NOMO-1 treated with DMSO at 0.1 percent for 48 hours (cell line): ENCODE data around the gene TMC5.
"Not testable (repeated sequence)": the region's sequence is repeated elsewhere in the genome, so short reads cannot be mapped to it uniquely, and the experiment has no call there.

ENCODE experiments used
- DNase-seq: peaks from one replicate; lab custom pipeline; 2025; ENCODE audit not compliant: unreplicated experiment; lab: John Stamatoyannopoulos, UW

Gene TMC5, protein sequence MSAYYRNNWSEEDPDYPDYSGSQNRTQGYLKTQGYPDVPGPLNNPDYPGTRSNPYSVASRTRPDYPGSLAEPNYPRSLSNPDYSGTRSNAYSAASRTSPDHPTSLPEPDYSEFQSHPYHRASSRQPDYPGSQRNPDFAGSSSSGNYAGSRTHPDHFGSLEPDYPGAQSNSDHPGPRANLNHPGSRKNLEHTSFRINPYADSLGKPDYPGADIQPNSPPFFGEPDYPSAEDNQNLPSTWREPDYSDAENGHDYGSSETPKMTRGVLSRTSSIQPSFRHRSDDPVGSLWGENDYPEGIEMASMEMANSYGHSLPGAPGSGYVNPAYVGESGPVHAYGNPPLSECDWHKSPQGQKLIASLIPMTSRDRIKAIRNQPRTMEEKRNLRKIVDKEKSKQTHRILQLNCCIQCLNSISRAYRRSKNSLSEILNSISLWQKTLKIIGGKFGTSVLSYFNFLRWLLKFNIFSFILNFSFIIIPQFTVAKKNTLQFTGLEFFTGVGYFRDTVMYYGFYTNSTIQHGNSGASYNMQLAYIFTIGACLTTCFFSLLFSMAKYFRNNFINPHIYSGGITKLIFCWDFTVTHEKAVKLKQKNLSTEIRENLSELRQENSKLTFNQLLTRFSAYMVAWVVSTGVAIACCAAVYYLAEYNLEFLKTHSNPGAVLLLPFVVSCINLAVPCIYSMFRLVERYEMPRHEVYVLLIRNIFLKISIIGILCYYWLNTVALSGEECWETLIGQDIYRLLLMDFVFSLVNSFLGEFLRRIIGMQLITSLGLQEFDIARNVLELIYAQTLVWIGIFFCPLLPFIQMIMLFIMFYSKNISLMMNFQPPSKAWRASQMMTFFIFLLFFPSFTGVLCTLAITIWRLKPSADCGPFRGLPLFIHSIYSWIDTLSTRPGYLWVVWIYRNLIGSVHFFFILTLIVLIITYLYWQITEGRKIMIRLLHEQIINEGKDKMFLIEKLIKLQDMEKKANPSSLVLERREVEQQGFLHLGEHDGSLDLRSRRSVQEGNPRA

DNA sequence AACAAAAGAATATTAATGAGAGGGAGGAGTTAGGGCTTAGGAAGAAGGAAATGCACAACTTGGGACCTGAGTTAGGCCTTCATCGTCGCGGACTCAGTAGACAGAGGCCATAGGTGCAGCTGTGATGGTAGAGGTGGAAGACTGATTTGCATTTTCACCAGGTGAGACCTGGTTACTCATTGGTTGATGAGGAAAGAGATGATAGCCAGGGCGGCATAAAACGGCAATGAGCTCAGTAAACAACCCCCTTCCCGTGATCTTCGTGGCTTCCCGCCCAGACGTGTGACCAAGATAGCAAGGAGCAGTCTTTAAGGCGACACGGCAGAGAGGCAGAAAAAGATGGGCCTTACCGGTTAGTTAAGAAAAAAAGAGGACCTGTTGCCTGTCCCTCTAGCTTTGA lies at the start of gene TMC5:
Gene TMC5 (plus strand): TSS at position 244 of the 400 bp plus-strand sequence. CDS start 22,156 bp downstream, outside the sequence.
- DNase-seq: no peak

DNA sequence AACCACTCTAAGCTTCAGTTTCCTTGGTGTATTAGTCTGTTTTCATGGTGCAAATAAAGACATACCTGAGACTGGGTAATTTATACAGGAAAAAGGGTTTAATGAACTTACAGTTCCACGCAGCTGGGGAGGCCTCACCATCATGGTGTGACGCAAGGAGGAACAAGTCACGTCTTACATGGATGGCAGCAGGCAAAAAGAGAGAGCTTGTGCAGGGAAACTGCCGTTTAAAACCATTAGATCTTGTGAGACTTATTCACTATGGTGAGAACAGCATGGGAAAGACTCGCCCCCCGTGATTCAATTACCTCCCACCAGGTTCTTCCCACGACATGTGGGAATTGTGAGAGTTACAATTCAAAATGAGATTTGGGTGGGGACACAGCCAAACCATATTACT lies 45.1 kb upstream of the TMC5 start:
- DNase-seq: not testable (repeated sequence)

DNA sequence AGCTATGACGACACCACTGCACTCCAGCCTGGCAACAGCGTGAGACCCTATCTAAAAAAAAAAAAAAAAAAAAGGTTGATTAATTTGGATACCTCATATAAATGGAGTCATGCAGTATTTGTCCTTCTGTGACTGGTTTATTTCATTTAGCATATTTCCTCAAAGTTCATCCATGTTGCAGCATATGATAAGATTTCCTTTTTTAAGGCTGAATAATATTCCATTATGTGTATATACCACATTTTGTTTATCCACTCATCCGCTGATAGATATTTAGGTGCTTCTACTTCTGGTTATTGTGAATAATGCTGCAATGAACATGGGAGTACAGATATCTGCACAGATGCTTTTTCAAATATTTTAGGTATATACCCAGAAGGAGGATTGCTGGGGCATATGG lies 43.3 kb upstream of the TMC5 start:
- DNase-seq: no peak

DNA sequence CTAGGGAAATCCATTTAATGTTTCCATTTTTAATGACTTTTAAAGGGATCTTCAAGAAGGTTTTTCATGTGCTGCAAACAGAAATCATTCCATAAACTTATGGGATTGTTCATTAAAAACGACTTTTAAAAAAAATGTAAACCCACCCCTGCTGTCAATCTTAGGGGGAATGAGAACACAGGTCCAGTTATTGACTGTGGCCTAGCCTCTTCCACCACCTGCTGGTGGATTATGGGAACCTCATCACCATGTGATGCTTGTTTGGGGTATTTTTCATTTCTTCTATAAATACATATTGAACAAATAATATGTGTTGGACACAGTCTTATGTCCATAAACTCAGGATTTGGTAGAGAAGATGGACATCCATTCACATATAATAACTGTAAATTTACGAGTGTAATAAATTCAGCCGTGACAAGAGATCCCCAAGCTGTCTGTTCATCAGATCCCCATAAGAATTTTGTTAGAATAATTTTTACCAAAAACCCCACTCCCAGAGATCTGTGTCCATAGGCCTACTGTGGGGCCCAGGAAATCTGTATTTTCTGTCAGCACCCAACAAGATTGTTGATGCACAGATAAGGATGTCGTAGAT lies 42.0 kb upstream of the TMC5 start:
- peak; percentile 58 for DNase-seq

DNA sequence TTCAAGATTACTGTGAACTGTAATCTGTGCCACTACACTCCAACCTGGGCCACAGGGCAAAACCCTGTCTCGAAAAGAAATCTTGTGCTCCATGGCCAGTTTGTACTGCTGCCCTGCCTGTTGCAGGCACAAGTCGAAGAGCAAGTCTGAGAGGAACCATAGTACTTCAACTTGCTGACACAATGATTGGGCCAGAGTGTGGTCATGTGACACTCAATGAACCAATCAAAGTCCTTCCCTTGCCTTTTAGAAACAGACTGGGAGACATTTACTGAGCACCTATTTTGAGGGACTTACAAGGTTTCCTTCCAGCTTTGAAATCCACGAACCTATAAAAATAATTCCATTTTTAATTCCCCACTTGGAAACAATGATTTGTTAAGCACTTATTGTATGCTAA lies 39.8 kb upstream of the TMC5 start:
- DNase-seq: no peak

DNA sequence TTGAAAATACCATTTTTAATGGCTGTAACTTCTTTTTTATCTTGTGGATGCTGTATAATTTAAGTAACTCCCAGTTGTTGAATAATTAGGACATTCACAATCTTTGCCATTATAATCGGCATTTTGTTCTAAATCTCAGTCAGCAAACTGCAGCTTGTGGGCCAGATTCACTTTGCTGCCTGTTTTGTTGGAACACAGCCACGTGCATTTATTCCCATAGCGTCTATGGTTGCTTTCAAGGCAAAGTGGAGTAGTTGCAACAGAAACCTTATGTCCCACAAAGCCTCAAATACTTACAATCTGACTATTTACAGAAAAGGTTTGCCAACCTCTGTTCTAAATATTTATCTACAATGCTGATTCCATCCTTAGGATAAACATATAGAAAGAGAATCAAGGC lies 39.2 kb upstream of the TMC5 start:
- DNase-seq: no peak

DNA sequence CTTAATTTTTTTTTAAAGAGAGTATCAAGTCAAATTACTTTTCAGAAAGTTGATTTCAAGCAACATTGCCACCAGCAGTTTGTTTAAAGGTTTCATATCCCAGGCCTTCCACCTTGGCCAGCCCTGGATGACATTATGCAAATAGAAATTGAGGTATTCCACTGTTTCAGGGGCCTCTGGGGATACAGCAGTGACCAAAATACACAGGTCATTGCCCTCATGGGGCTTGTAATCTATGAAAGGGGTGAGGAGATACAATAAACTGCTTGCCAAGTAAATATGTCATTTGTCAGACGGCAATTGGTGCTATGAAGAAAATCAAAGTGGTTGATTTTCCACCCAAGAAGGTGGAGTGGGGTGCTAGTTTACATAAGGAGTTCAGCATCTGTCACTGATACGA lies 37.8 kb upstream of the TMC5 start:
- DNase-seq: no peak

DNA sequence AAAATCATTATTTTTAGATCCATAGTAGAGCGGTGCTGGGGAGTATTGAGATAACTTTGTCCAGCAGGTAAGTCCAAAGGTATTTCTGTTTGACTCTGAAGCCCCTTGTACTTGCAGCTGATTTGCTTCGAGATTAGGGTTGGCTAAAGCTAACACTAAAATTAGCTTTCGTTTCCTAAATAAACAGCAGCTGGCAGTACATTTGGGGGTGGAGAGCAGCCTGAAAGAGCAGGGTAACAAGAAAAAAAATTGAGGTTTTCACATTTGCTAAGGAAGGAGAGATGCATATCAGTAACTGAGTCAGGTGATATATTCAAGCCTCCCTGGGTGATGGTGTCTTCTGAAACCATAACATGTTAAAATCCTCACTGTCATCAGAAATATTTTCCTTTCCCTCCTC lies 37.4 kb upstream of the TMC5 start:
- DNase-seq: no peak

DNA sequence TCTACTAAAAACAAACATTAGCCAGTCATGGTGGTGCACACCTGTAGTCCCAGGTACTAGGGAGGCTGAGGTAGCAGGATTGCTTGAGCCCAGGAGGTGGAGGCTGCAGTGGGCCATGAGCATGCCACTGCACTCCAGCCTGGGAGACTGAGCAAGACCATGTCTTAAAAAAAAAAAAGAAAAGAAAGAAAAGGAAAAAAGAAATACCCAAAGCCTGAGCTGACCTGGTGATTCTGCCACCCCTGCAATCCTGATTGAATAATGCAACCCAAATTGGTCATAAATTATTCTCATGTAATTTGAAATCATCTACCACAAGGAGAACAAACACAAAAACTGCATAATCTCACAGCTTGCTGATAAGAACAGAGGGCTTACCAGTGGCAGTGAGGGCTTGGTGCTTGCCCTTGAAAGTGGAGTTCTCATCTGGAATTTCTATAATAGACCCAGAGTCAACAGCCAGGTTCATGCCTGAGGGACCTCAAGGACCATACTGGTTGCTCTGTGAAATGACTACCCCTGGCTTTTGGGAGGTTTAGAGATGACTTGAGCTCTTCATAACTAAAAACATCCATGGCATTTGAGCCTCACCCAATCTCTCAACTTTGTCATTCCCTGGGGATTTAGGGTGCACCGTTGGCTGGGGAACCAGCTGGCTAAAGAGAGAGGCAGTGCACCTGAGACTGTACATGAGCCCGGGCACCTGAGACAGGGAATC lies 35.4 kb upstream of the TMC5 start:
- no peak for DNase-seq

DNA sequence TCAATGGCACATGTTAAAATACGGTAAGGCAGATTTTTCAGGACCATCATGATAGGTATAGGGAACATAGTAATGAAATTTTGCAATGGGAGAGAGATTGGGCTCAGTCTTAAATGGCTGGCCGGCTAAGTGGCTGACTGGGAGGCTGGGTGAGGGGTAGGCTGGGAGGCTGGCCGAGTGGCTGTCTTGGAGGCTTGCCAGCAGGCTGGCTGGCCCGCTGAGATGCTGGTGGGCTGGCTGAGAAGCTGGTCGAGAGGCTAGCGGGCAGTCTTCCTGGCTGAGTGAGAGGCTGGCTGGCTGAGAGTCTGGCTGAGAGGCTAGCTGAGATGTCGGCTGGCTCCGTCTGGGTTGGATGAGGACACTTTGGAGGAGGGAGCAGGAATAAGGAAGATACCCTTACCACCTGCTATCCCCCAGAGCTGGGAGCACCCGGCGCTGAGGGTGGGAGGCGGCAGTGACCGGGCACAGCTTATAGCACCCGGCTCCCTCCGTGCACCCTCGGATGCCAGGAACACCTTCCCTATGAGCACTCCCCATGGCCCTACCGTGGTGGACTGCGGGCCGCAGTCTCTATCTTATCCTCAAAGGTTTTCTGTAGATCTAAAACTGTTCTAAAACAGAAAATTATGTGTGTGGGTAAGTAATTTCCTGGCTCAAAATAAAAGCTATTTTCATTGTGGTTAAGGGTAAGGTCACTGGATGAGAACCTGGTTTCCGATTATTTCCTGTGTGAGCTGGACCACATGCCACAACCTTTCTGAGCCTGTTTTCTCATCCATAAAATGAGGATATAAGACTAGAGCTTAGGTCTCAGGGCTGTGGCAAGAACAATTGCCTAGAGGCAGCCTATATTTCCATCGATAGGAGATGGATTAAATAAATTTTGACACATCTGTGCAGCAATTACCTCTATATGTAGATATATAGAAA lies 34.5 kb upstream of the TMC5 start:
- DNase-seq: no peak

DNA sequence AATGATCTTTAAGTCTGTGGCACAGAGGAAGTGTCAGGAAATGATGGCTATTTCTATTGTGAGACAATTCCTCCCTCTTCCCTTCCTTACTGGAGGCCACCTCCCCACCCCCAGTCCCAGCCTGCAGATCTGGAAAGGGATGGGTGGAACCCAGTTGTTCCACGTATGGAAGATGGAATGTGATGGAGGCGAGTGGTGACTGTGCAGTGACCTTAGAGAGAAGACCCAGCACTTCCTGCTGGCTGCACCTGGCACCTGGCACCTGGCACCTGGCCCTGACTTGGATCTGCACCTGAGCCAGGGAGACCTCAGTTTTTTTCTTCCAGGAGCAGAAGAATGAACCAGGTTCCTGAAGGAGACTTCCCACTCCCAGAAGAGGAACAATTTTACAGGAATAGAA lies 33.0 kb upstream of the TMC5 start:
- DNase-seq: no peak

DNA sequence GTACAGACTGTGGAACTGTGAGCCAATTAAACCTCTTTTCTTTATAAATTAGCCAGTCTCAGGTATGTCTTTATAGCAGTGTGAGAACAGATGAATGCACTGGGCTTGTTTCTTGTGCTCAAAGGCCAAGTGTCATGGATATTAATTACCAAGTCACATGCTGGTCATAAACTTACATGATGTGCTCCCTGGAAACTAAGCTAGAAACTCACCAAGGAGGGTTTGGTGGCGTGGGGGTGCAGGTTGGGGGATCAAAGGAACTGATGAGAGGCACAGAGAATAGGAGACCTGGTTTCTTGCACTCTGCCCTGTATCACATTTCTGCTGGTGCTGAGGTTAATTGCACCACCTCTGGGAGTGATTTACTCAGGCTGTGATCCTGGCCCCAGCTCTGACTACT lies 31.2 kb upstream of the TMC5 start:
- DNase-seq: no peak

DNA sequence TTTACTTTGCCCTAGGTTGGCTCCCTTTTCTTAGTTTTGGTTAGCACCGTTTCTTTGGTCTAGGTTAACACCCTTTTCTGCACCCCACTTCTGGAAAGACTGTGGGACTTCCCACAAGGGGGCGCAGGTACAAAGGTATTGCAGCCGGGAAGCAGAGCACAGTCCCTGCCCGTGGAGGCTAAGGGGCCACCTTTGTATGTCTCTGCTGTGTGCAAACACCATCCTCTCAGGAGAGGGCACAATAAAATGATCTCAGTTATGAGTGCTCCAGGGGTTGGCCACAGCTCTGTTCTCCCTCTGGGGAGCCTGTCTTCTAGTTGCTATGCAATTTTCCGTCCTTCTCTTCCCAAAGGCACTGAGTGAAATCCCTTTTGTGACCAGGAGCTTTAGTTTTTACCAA lies 28.4 kb upstream of the TMC5 start:
- DNase-seq: peak; percentile 25

DNA sequence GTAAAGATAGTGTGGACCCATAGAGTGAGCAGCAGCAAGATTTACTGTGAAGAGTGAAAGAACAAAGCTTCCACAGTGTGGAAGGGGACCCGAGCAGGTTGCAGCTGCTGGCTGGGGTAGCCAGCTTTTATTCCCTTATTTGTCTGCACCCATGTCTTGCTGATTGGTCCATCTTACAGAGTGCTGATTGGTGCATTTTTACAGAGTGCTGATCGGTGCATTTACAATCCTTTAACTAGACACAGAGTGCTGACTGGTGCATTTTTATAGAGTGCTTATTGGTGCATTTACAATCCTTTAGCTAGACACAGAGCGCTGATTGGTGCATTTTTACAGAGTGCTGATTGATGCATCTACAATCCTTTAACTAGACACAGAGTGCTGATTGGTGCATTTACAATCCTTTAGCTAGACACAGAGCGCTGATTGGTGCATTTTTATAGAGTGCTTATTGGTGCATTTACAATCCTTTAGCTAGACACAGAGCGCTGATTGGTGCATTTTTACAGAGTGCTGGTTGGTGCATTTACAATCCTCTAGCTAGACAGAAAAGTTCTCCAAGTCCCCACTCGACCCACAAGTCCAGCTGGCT lies 26.4 kb upstream of the TMC5 start:
- DNase-seq: not testable (repeated sequence)

DNA sequence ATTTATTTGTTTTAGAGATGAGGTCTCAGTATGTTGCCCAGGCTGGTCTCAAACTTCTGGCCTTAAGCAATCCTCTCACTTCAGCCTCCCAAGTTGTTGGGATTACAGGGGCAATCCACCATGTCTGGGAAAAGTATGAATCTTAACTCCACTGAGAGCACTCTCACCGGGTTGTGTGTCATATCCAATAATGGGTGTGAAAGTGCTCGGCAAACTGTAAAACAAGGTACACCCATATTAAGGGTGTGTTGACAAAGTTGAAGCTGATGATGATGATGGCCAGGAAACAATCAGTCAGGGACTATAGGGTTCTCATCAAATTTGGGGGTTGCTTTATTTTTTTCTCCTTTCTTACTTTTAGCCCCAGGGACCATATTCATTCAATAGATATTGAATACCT lies 25.3 kb upstream of the TMC5 start:
- no peak for DNase-seq

DNA sequence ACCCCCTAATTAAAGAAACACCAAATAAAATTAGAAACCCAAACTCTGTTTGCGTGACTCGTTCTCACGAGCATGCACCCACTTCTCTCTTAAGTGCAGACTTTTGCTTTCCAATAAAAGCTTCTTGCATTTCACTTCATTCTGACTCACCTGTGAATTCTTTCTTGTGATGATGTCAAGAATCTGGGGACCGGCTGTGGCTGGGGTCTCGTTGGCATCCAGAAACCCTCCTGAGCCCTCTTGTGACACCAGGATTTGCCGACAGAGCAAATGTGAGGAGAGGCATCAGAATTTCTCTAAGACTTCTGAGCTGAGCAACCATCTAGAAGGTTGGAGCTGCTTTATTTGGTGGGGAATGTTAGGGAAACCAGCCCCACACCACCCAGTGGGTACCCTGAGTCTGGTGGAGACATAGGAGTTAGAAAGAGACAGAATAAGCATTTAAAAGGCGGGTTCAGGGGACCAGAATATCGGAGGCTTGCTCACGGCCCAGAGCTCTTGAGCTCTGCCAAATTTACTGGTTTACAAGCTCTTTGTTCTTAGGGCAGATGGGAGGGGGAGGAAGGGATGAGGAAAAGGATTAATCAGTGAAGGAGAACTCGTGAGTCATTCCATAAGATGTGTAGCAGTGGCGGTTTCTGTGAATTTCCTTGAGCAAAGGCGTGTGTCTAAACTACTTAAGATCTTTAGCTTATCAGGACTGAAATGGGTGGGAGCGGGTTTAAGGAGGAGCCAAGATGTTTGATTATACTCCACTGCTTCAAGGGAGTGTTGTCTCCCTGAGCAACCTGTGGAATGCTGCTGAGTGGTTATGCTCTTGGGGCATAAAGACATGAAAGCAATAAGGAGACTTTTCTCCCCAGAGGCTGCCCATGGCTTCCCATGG lies 24.2 kb upstream of the TMC5 start:
- DNase-seq: no peak

DNA sequence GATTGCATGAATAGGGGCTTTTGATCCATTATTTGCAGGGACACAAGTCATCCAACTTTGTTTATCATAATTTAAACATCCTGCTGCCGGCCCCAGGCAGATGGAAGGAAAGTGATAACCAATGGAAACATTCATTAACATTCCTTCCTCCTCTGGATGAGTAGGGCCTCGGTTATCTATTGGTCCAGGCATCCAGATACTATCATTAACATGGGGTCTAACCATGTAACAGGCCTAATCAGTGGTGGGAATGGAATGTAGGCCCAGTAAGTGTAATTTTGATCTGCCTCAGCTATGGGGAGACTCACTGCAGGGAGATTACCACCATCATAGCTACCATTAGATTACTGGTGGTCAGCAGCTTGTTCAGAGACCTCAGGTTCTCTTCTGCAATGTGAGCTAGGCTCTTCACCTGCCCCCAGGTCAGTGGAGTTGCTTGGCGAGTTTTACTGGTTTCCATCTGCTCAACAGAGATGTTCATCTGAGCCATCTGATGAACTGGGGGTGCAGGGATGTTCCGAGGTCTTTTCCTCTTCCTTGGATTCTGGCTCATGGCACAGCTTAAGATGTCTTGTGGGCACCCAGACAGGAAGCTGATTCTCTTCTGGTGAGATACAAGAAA lies 21.9 kb upstream of the TMC5 start:
- not testable (repeated sequence) for DNase-seq

DNA sequence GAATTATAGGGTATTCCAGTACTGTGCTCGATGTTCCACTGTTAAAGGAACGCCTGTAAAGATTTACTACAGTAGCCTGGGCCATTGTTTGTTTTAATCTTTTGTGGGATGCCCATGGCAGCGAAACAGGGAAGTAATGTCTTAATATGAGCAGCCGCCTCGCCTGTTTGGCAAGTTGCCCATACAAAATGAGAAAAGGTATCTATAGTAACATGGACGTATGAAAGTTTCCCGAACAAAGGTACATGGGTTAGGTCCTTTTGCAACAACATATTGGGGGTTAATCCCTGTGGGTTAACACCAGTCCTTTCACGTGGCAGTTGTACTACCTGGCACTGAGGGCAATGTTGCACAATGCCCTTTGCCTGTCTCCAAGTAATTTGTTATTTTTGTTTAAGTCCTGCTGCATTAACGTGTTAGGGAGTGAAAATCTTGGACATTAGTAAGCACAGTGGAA lies 21.1 kb upstream of the TMC5 start:
- DNase-seq: peak; percentile 73
